Coronary artery (tissue), 2 donors: ENCODE measurements around the gene KRT16.
"Not testable (repeated sequence)": the region's sequence is repeated elsewhere in the genome, so short reads cannot be mapped to it uniquely, and the experiment has no call there.

Experiments
- DNase-seq: peaks from one replicate; pipeline ENCODE4 v3.0.0-alpha.2; 2017; ENCODE audit warnings: low spot score
- H3K27ac ChIP-seq, 2 donors: fragments of 200-600 bp; sonication (generic); one replicate each; pipeline ENCODE4 v1.5.1; 2016 to 2019
- H3K4me3 ChIP-seq: fragments of 200-600 bp; sonication (generic); 2 replicates; pipeline ENCODE4 v1.5.1; 2016; ENCODE audit warnings: mild to moderate bottlenecking, moderate library complexity
- CTCF ChIP-seq: fragments of 200-600 bp; sonication (generic); IDR thresholded peaks from one replicate; pipeline ENCODE4 v1.5.1; 2019; ENCODE audit warnings: antibody characterized with exemption

Gene KRT16

GRCh38 chr17:41624208-41625101 is 11.9 kb upstream of the KRT16 start, which contains the start of gene KRT17:
Gene KRT17, minus strand, starts transcription at chr17:41624575. Its CDS starts 66 bp downstream, at chr17:41624509.
- DNase-seq: no peak
- Histone ChIP-seq H3K4me3 (no peak within 1 kb of the TSS), H3K27ac (peak within 1 kb of the TSS in 1 of 2 donors; percentile 9)
- no peak for TF ChIP-seq CTCF

GRCh38 chr17:41623184-41623861 is 10.8 kb upstream of the KRT16 start:
- not testable (repeated sequence) for H3K4me3 ChIP-seq, DNase-seq, H3K27ac ChIP-seq

- not testable (repeated sequence) for DNase-seq, H3K27ac ChIP-seq, H3K4me3 ChIP-seq
Observed at GRCh38 chr17:41622340-41623183, 10.0 kb upstream of the KRT16 start.

- Histone ChIP-seq H3K4me3 (no peak overlapping the region), H3K27ac (no peak overlapping the region)
- DNase-seq: no peak
- TF ChIP-seq CTCF: no peak
Observed at GRCh38 chr17:41621916-41622315, 9.3 kb upstream of the KRT16 start.

GRCh38 chr17:41621435-41621817 is 8.9 kb upstream of the KRT16 start:
- not testable (repeated sequence) for H3K4me3 ChIP-seq, H3K27ac ChIP-seq, DNase-seq

- no peak overlapping the region for H3K4me3 ChIP-seq
- no peak for TF ChIP-seq CTCF
- no peak overlapping the region for H3K27ac ChIP-seq
- no peak for DNase-seq
Observed at GRCh38 chr17:41620583-41621434, 8.2 kb upstream of the KRT16 start.

- not testable (repeated sequence) for DNase-seq, H3K27ac ChIP-seq, H3K4me3 ChIP-seq
Observed at GRCh38 chr17:41619927-41620582, 7.5 kb upstream of the KRT16 start.
